Prostate gland (tissue), 2 donors: ENCODE measurements around the gene IL12RB1.

Experiments used
- POLR2A ChIP-seq: fragments of 450-650 bp; IDR thresholded peaks from one replicate; pipeline ENCODE4 v1.6.1; 2016; ENCODE audit warnings: antibody characterized with exemption, mild to moderate bottlenecking
- POLR2AphosphoS5 ChIP-seq: sonication (generic); formaldehyde crosslinking; IDR thresholded peaks from one replicate; pipeline ENCODE4 v1.6.1; 2017; ENCODE audit warnings: antibody characterized with exemption
- TF ChIP-seq, protein P1 (sequence below), 4 experiments: fragments of 200-600 bp in 2 of 4; fragments of 450-650 bp in 2 of 4; sonication (generic) in 2 of 4; IDR thresholded peaks; 1 replicate in 3 of 4; 2 replicates in 1 of 4; pipeline ENCODE4 v1.5.1; 2016 to 2019; ENCODE audit warnings: antibody characterized with exemption in 4 of 4, mild to moderate bottlenecking in 2 of 4, moderate library complexity in 2 of 4

DNA sequence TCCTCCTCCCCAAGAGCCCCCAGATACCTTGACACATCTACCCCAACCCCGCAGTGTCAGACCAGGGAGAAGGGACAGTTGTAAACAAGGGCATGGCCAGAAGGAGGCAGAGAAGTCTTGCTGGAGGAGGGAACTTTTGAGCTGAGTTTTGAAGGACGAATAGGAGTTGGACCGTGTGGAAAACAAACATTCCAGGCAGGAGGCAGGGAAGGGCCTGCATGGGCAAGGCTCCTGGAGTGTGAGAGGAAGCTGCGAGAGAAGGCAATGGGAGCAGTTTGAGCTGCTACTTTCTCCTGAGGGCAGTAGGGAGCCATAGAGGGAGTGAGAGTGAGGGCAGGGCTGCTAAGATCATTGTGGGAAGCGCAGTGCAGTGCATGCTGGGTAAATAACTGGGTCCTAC, 23.3 kb downstream of the IL12RB1 start:
- TF ChIP-seq, protein P1, sequence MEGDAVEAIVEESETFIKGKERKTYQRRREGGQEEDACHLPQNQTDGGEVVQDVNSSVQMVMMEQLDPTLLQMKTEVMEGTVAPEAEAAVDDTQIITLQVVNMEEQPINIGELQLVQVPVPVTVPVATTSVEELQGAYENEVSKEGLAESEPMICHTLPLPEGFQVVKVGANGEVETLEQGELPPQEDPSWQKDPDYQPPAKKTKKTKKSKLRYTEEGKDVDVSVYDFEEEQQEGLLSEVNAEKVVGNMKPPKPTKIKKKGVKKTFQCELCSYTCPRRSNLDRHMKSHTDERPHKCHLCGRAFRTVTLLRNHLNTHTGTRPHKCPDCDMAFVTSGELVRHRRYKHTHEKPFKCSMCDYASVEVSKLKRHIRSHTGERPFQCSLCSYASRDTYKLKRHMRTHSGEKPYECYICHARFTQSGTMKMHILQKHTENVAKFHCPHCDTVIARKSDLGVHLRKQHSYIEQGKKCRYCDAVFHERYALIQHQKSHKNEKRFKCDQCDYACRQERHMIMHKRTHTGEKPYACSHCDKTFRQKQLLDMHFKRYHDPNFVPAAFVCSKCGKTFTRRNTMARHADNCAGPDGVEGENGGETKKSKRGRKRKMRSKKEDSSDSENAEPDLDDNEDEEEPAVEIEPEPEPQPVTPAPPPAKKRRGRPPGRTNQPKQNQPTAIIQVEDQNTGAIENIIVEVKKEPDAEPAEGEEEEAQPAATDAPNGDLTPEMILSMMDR (IDR thresholded peaks at IDR 0.05) = no peak
- TF ChIP-seq POLR2A (no peak), POLR2AphosphoS5 (no peak)
